ENCODE data around the gene USP25.

Gene USP25

GRCh38 chr21:15729346-15729673 lies 472 bp upstream of the USP25 start:
- TF ChIP-seq CTCF (IDR thresholded peaks at IDR 0.05), result no peak
- Histone ChIP-seq H3K4me3 (ENCODE audit: low read depth, low read length) (peak overlapping the region; percentile 50), H3K36me3 (ENCODE audit: control insufficient read depth, insufficient read depth, low read length) (no peaks in the 10 kb centered on the region), H2AFZ (peak overlapping the region; percentile 89), H3K9me3 (ENCODE audit: control insufficient read depth, low read length) (no peaks in the 10 kb centered on the region), H3K27me3 (ENCODE audit: control insufficient read depth, insufficient read depth, low read length) (no peaks in the 10 kb centered on the region), H3K4me2 (ENCODE audit: low read length) (peak overlapping the region; percentile 50), H3K9ac (no peak overlapping the region), H3K79me2 (peaks cover 6% of the 10 kb centered on the region), H3K4me1 (no peaks in the 10 kb centered on the region), H3K27ac (peak overlapping the region; percentile 65)

DNA sequence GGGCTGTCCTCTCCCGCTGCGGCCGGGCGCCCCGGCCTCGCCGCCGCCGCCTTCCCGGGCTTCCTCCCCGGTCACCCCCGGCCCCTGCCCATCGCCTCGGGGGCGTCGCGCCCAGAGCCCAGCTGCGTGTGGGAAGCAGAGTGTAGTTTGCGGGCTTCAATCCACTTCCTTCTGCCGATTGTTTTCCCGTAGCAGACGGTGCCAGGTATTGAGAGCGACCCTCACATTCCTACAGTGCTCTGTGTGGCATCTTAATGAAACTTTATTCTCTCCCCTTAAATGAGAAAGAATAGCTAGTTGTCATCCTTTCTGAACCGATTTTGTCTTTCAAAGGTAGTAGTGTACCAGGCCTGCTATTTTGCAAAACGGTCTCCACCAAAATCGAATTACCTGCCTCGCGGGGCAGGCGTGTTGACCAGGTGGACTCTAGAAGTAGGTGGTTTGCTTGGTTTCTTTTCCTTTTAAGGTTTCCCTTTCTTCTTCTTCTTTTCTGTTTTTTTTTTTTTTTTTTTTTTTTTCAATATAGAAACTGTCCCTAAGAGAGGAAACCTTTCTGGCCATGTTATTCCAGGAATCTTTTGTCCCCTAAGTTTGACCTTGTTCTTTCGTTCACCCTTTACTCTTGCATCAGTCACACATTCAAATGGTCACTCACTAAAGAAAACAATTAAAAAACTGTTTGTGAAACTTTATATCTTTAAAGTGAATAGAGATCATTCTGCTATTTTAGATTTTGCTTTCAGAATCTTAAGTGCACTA lies 881 bp downstream of the USP25 start:
- peak overlapping the region; percentile 85 for H2AFZ ChIP-seq
- H3K4me3 ChIP-seq (ENCODE audit: low read depth, low read length), result peak overlapping the region; percentile 86
- no peaks in the 10 kb centered on the region for H3K4me1 ChIP-seq
- H3K9ac ChIP-seq, result no peak overlapping the region
- H3K4me2 ChIP-seq (ENCODE audit: low read length), result peak overlapping the region; percentile 86
- H3K79me2 ChIP-seq, result peaks cover 6% of the 10 kb centered on the region
- no peaks in the 10 kb centered on the region for H3K27me3 ChIP-seq (ENCODE audit: control insufficient read depth, insufficient read depth, low read length)
- H3K9me3 ChIP-seq (ENCODE audit: control insufficient read depth, low read length), result no peaks in the 10 kb centered on the region
- H3K27ac ChIP-seq, result peak overlapping the region; percentile 77
- no peaks in the 10 kb centered on the region for H3K36me3 ChIP-seq (ENCODE audit: control insufficient read depth, insufficient read depth, low read length)
- no peak for TF ChIP-seq CTCF (IDR thresholded peaks at IDR 0.05)

- no peaks in the 10 kb centered on the region for H3K36me3 ChIP-seq (ENCODE audit: control insufficient read depth, insufficient read depth, low read length)
- no peaks in the 10 kb centered on the region for H3K27me3 ChIP-seq (ENCODE audit: control insufficient read depth, insufficient read depth, low read length)
- TF ChIP-seq CTCF (IDR thresholded peaks at IDR 0.05), result no peak
- no peaks in the 10 kb centered on the region for H3K4me1 ChIP-seq
- H3K79me2 ChIP-seq, result peaks cover 8% of the 10 kb centered on the region
- no peak overlapping the region for H2AFZ ChIP-seq
- H3K9ac ChIP-seq, result no peak overlapping the region
- H3K9me3 ChIP-seq (ENCODE audit: control insufficient read depth, low read length), result no peaks in the 10 kb centered on the region
- H3K4me2 ChIP-seq (ENCODE audit: low read length), result peak overlapping the region; percentile 86
- H3K27ac ChIP-seq, result no peak overlapping the region
- peak overlapping the region; percentile 86 for H3K4me3 ChIP-seq (ENCODE audit: low read depth, low read length)
These were observed 1.4 kb downstream of the USP25 start for GRCh38 chr21:15731243-15731613.

DNA sequence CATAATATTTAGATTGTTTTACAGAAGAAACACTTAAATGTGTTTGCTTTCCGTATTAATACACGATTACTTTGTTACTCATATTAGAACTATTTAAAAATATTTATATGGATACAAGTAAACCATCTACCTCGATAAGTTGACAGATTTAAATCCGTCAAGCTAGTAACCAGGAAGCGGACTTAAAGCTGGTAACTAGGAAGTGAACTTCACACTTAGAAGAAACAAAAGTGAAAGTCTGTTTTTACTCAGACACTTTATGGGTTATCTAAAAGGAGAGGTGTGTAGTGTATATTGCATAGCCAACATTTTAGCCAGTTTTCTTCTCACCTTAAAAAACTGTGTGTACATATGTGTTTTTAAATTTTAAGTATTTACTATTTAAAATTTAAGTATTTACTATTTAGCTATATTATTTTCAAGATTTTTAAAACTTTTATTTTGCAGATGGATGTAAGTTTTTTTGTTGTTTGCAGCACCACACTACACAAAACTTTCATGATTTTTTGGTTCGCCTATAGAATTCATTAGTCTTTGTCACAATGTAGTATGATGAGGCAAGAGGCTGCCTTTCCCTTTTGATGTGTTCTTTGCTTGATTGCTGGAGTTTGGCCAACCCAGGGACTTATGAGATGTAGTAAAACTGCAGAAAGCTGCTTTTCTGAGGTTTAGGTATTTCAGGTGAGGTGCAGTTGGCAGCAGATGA lies 2.7 kb downstream of the USP25 start:
- no peak overlapping the region for H3K9ac ChIP-seq
- H3K4me2 ChIP-seq (ENCODE audit: low read length), result no peak overlapping the region
- H2AFZ ChIP-seq, result no peak overlapping the region
- H3K27ac ChIP-seq, result no peak overlapping the region
- no peak for TF ChIP-seq CTCF (IDR thresholded peaks at IDR 0.05)
- H3K4me1 ChIP-seq, result no peaks in the 10 kb centered on the region
- no peaks in the 10 kb centered on the region for H3K9me3 ChIP-seq (ENCODE audit: control insufficient read depth, low read length)
- H3K4me3 ChIP-seq (ENCODE audit: low read depth, low read length), result peak overlapping the region; percentile 21
- no peaks in the 10 kb centered on the region for H3K36me3 ChIP-seq (ENCODE audit: control insufficient read depth, insufficient read depth, low read length)
- no peaks in the 10 kb centered on the region for H3K27me3 ChIP-seq (ENCODE audit: control insufficient read depth, insufficient read depth, low read length)
- peaks cover 10% of the 10 kb centered on the region for H3K79me2 ChIP-seq

GRCh38 chr21:15732996-15733329 lies 3.2 kb downstream of the USP25 start:
- H3K27me3 ChIP-seq (ENCODE audit: control insufficient read depth, insufficient read depth, low read length), result no peaks in the 10 kb centered on the region
- H3K4me3 ChIP-seq (ENCODE audit: low read depth, low read length), result no peak overlapping the region
- H3K79me2 ChIP-seq, result peaks cover 12% of the 10 kb centered on the region
- H3K4me1 ChIP-seq, result no peaks in the 10 kb centered on the region
- no peak for TF ChIP-seq CTCF (IDR thresholded peaks at IDR 0.05)
- no peak overlapping the region for H2AFZ ChIP-seq
- no peak overlapping the region for H3K9ac ChIP-seq
- H3K4me2 ChIP-seq (ENCODE audit: low read length), result no peak overlapping the region
- H3K9me3 ChIP-seq (ENCODE audit: control insufficient read depth, low read length), result no peaks in the 10 kb centered on the region
- H3K36me3 ChIP-seq (ENCODE audit: control insufficient read depth, insufficient read depth, low read length), result no peaks in the 10 kb centered on the region
- no peak overlapping the region for H3K27ac ChIP-seq
